ENCODE measurements around the gene SERPINB12. TPM values are rescaled to one million over a fixed set of nuclear protein-coding genes. Genes with fewer than 3 reads are reported as not detected.

Gene SERPINB12
- total and polyA plus RNA-seq, 2 experiments from 2014 or later, result not detected

DNA sequence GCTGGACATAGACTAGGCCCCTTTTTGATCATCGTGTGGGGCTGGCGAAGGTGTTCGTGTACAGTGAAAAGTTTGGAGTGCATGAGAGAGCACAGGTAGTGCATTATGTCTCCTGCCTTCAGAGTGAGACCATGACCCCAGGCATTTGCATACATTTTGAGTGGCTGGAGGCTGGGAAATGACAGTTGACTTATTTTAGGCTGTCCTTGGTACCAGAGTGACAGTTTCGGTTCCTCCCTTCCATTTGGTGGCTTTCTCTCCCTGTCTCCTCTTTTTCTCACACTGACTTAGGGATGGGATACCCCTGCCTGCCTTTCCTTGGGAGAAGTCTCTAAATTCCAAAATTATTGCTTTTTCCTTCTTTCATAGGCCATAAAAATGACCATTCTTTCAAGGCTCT, 20.1 kb downstream of the SERPINB12 start:
- in situ Hi-C loops (cut with MboI), result no loop called here

DNA sequence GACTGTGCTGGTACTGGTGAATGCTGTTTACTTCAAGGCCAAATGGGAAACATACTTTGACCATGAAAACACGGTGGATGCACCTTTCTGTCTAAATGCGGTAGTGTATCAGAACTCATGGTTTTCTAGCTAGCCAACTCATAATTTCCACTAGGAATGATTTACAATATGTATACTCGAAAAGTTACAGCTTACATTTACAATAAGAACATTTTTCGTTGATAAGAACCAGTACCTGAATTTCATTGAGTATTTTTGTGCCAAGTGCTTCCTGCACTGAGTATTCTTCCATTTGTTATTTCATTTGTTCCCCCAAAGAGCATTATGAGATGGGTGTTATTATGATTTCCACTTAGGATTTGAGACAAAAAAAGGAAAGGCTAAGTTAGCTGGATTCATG, 21.9 kb downstream of the SERPINB12 start:
- H3K27me3 ChIP-seq (replicated peaks; ENCODE audit: insufficient read depth), result no peaks in the 10 kb centered on the region
- DNase-seq, result no peak
- no peak for TF ChIP-seq EZH2phosphoT487 (IDR thresholded peaks at IDR 0.05; ENCODE audit: insufficient read depth, low read depth)
- no peak for TF ChIP-seq EZH2 (IDR thresholded peaks at IDR 0.05; ENCODE audit: insufficient read depth, poor library complexity, severe bottlenecking)

More for the DNA sequence above, 20.1 kb downstream of the SERPINB12 start:
- no peak for TF ChIP-seq EZH2phosphoT487 (IDR thresholded peaks at IDR 0.05; ENCODE audit: insufficient read depth, low read depth)
- TF ChIP-seq EZH2 (IDR thresholded peaks at IDR 0.05; ENCODE audit: insufficient read depth, poor library complexity, severe bottlenecking), result no peak
- Histone ChIP-seq H3F3A (ENCODE audit: insufficient read depth) (no peaks in the 10 kb centered on the region), H3K27me3 (replicated peaks; ENCODE audit: insufficient read depth) (no peaks in the 10 kb centered on the region), H3K79me2 (ENCODE audit: insufficient read depth) (no peaks in the 10 kb centered on the region), H3K4me3 (no peak overlapping the region), H4K20me1 (ENCODE audit: insufficient read depth) (no peaks in the 10 kb centered on the region), H3K36me3 (ENCODE audit: low read depth) (no peaks in the 10 kb centered on the region), H3K9me2 (ENCODE audit: insufficient read depth) (peaks cover 5% of the 10 kb centered on the region; the same call in 1 of the 2 replicates), H3K4me2 (ENCODE audit: unreplicated experiment) (no peak overlapping the region), H2AFZ (no peak overlapping the region), H3K27ac (no peak overlapping the region), H3K9me3 (ENCODE audit: low read depth) (no peaks in the 10 kb centered on the region), H3K9ac (no peak overlapping the region), H3K4me1 (ENCODE audit: insufficient read depth) (no peaks in the 10 kb centered on the region)
- no peak for DNase-seq
- WGBS, 2 experiments (ENCODE audit: low coverage in 1 of 2, low lambda C conversion rate in 2 of 2, missing lambda C conversion rate in 2 of 2), result 88 to 91% methylated on average over 4 of the region's 4 CpGs

DNA sequence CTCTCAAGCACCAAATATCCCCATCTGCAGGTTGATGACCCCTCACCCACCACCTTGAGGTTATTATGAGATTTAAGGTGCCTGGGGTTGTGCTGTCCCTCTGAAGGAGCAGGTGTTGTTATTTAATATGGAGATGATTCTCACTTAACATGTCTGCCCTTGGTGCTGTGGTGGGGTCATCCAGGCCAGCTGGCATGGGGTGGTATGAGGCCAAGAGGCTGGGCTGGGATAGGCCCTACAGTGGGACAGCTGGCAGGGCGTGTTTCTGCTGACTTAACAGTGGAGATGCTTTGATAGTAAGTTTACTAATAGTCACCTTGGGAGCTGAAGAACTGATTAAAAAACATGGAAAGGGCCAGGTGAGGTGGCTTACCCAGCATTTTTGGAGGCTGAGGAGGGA, 22.4 kb downstream of the SERPINB12 start:
- H3K4me3 ChIP-seq, result no peak overlapping the region
- DNase-seq, result no peak
- H3K4me2 ChIP-seq (ENCODE audit: unreplicated experiment), result no peak overlapping the region
- H3K27ac ChIP-seq, result no peak overlapping the region
- WGBS, 2 experiments (ENCODE audit: low coverage in 1 of 2, low lambda C conversion rate in 2 of 2, missing lambda C conversion rate in 2 of 2), result 73 to 95% methylated on average over 1 of the region's 1 CpG
- in situ Hi-C loops (cut with MboI), result no loop called here
- H3K9me3 ChIP-seq (ENCODE audit: low read depth), result no peaks in the 10 kb centered on the region
- no peak for TF ChIP-seq EZH2 (IDR thresholded peaks at IDR 0.05; ENCODE audit: insufficient read depth, poor library complexity, severe bottlenecking)
- H3K9me2 ChIP-seq (ENCODE audit: insufficient read depth), result peaks cover 5% of the 10 kb centered on the region; the same call in 1 of the 2 replicates
- no peak overlapping the region for H3K9ac ChIP-seq
- no peaks in the 10 kb centered on the region for H3K36me3 ChIP-seq (ENCODE audit: low read depth)
- no peaks in the 10 kb centered on the region for H3K4me1 ChIP-seq (ENCODE audit: insufficient read depth)
- no peaks in the 10 kb centered on the region for H3F3A ChIP-seq (ENCODE audit: insufficient read depth)
- H2AFZ ChIP-seq, result no peak overlapping the region
- H3K27me3 ChIP-seq (replicated peaks; ENCODE audit: insufficient read depth), result no peaks in the 10 kb centered on the region
- no peaks in the 10 kb centered on the region for H4K20me1 ChIP-seq (ENCODE audit: insufficient read depth)
- H3K79me2 ChIP-seq (ENCODE audit: insufficient read depth), result no peaks in the 10 kb centered on the region

More for the DNA sequence above, 21.9 kb downstream of the SERPINB12 start:
- no peak overlapping the region for H3K9ac ChIP-seq
- H4K20me1 ChIP-seq (ENCODE audit: insufficient read depth), result no peaks in the 10 kb centered on the region
- H3K4me2 ChIP-seq (ENCODE audit: unreplicated experiment), result no peak overlapping the region
- in situ Hi-C loops (cut with MboI), result no loop called here
- peaks cover 5% of the 10 kb centered on the region; the same call in 1 of the 2 replicates for H3K9me2 ChIP-seq (ENCODE audit: insufficient read depth)
- no peaks in the 10 kb centered on the region for H3K9me3 ChIP-seq (ENCODE audit: low read depth)
- no peak overlapping the region for H3K4me3 ChIP-seq
- no peaks in the 10 kb centered on the region for H3F3A ChIP-seq (ENCODE audit: insufficient read depth)
- 81 to 82% methylated on average over 4 of the region's 4 CpGs for WGBS, 2 experiments (ENCODE audit: low coverage in 1 of 2, low lambda C conversion rate in 2 of 2, missing lambda C conversion rate in 2 of 2)
- no peaks in the 10 kb centered on the region for H3K4me1 ChIP-seq (ENCODE audit: insufficient read depth)
- H3K36me3 ChIP-seq (ENCODE audit: low read depth), result no peaks in the 10 kb centered on the region
- no peak overlapping the region for H3K27ac ChIP-seq
- H2AFZ ChIP-seq, result no peak overlapping the region
- no peaks in the 10 kb centered on the region for H3K79me2 ChIP-seq (ENCODE audit: insufficient read depth)

DNA sequence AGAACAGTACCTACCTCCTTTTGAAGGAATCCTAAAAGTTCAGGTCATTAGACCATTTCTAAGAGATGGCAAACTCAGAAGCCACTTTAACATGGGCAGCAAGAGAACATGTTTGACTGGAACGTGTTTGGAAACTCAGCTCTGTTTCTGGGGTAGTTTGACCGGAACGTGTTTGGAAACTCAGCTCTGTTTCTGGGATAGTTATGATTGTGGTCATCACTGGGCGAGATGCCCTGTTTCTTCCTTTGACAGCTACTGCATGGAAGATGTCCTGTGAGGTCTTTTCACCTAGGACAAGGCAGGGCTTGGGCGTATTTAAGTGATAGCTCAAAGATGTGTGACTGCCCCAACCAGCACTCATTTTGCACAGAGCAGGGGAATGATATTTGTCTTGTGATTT, 25.1 kb downstream of the SERPINB12 start:
- Histone ChIP-seq H2AFZ (no peak overlapping the region), H3K27ac (no peak overlapping the region), H3K4me2 (ENCODE audit: unreplicated experiment) (no peak overlapping the region), H3K9me2 (ENCODE audit: insufficient read depth) (no peaks in the 10 kb centered on the region), H3K27me3 (replicated peaks; ENCODE audit: insufficient read depth) (no peaks in the 10 kb centered on the region), H3K4me3 (no peak overlapping the region), H3F3A (ENCODE audit: insufficient read depth) (no peaks in the 10 kb centered on the region), H3K79me2 (ENCODE audit: insufficient read depth) (no peaks in the 10 kb centered on the region), H3K9me3 (ENCODE audit: low read depth) (no peaks in the 10 kb centered on the region), H3K4me1 (ENCODE audit: insufficient read depth) (peaks cover 7% of the 10 kb centered on the region; the same call in 1 of the 2 replicates), H3K36me3 (ENCODE audit: low read depth) (no peaks in the 10 kb centered on the region), H3K9ac (no peak overlapping the region), H4K20me1 (ENCODE audit: insufficient read depth) (no peaks in the 10 kb centered on the region)
- WGBS, 2 experiments (ENCODE audit: low coverage in 1 of 2, low lambda C conversion rate in 2 of 2, missing lambda C conversion rate in 2 of 2), result 49 to 66% methylated on average over 5 of the region's 5 CpGs
- in situ Hi-C loops (cut with MboI), result no loop called here
- no peak for TF ChIP-seq EZH2 (IDR thresholded peaks at IDR 0.05; ENCODE audit: insufficient read depth, poor library complexity, severe bottlenecking)
- no peak for TF ChIP-seq EZH2phosphoT487 (IDR thresholded peaks at IDR 0.05; ENCODE audit: insufficient read depth, low read depth)
- DNase-seq, result peak; percentile 41

DNA sequence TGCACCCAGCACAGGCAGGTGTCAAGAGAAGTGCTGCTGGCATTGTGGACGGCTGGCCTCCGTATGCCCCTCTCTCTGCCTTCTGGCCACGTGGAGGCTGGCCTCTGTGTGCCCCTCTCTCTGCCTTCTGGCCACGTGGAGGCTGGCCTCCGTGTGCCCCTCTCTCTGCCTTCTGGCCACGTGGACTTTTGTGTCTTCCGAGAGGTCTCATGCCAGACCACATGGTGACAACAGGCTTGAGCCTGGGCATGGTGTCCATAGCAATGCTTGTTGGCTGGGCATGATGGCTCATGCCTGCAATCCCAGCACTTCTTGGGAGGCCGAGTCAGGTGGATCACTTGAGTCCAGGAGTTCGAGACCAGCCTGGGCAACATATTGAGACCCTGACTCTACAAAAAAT, 25.7 kb downstream of the SERPINB12 start:
- Histone ChIP-seq H3K36me3 (ENCODE audit: low read depth) (no peaks in the 10 kb centered on the region), H3K27me3 (replicated peaks; ENCODE audit: insufficient read depth) (no peaks in the 10 kb centered on the region), H3K27ac (no peak overlapping the region), H2AFZ (no peak overlapping the region), H3K79me2 (ENCODE audit: insufficient read depth) (no peaks in the 10 kb centered on the region), H4K20me1 (ENCODE audit: insufficient read depth) (no peaks in the 10 kb centered on the region), H3K9me3 (ENCODE audit: low read depth) (no peaks in the 10 kb centered on the region), H3K9ac (no peak overlapping the region), H3K9me2 (ENCODE audit: insufficient read depth) (no peaks in the 10 kb centered on the region), H3F3A (ENCODE audit: insufficient read depth) (no peaks in the 10 kb centered on the region), H3K4me3 (no peak overlapping the region), H3K4me1 (ENCODE audit: insufficient read depth) (peaks cover 7% of the 10 kb centered on the region; the same call in 1 of the 2 replicates), H3K4me2 (ENCODE audit: unreplicated experiment) (no peak overlapping the region)
- no peak for TF ChIP-seq EZH2 (IDR thresholded peaks at IDR 0.05; ENCODE audit: insufficient read depth, poor library complexity, severe bottlenecking)
- no peak for TF ChIP-seq EZH2phosphoT487 (IDR thresholded peaks at IDR 0.05; ENCODE audit: insufficient read depth, low read depth)
- WGBS, 2 experiments (ENCODE audit: low coverage in 1 of 2, low lambda C conversion rate in 2 of 2, missing lambda C conversion rate in 2 of 2), result 59 to 67% methylated on average over 9 of the region's 9 CpGs
- DNase-seq, result no peak
- in situ Hi-C loops (cut with MboI), result no loop called here

Measured in GM23248 (cell line).